ENCODE data around the gene UGT1A6. TPM values are rescaled to one million over a fixed set of nuclear protein-coding genes. Genes with fewer than 3 reads are reported as not detected.

The UGT1A6 gene
- total RNA-seq, 1 experiment from 2014 or later = not detected

- H3K27me3 Mint-ChIP-seq (ENCODE audit: low read depth) = no peaks in the 10 kb centered on the region
- peaks cover 4% of the 10 kb centered on the region; the same call in 1 of the 2 replicates for H3K9me3 Mint-ChIP-seq
- ATAC-seq = no peak
- H3K36me3 Mint-ChIP-seq = no peaks in the 10 kb centered on the region
- no peak for DNase-seq (ENCODE audit: low spot score)
- POLR2A ChIA-PET = no interaction called here
- no peak overlapping the region for H3K4me3 Mint-ChIP-seq
- TF ChIP-seq GRHL2 (CRISPR knock-in tag; IDR thresholded peaks at IDR 0.05; ENCODE audit: insufficient replicate concordance, severe bottlenecking) (no peak), CREM (CRISPR knock-in tag; IDR thresholded peaks at IDR 0.05) (no peak), ZBTB43 (CRISPR knock-in tag; IDR thresholded peaks at IDR 0.05) (no peak), FOXP4 (CRISPR knock-in tag; IDR thresholded peaks at IDR 0.05) (no peak), E2F1 (CRISPR knock-in tag; IDR thresholded peaks at IDR 0.05) (no peak), SP1 (CRISPR knock-in tag; conservative IDR thresholded peaks at IDR 0.05) (no peak), FOXP1 (CRISPR knock-in tag; IDR thresholded peaks at IDR 0.05; ENCODE audit: borderline replicate concordance) (no peak)
- TF ChIP-seq, protein P1, sequence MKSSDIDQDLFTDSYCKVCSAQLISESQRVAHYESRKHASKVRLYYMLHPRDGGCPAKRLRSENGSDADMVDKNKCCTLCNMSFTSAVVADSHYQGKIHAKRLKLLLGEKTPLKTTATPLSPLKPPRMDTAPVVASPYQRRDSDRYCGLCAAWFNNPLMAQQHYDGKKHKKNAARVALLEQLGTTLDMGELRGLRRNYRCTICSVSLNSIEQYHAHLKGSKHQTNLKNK (CRISPR knock-in tag; IDR thresholded peaks at IDR 0.05) = no peak
- CTCF ChIA-PET = no interaction called here
- no peak overlapping the region for H3K27ac Mint-ChIP-seq
- H3K4me1 Mint-ChIP-seq = peaks cover 5% of the 10 kb centered on the region; the same call in 1 of the 2 replicates
Measured at GRCh38 chr2:233822101-233822771, 129.5 kb downstream of the UGT1A6 start.

Other genes starting within 250 kb of the UGT1A6 start
- gene USP40, start 126.1 kb upstream of the UGT1A6 start, total RNA-seq (2021) = 9.7 to 13.6 TPM (median 10.3 TPM) in 3 replicates
- gene UGT1A8, start 75.3 kb upstream of the UGT1A6 start, total RNA-seq (2021) = 0.11 to 0.13 TPM in 2 of 3 replicates, not detected in the other
- gene UGT1A10, start 56.4 kb upstream of the UGT1A6 start, total RNA-seq (2021) = 0.11 to 0.18 TPM in 2 of 3 replicates, not detected in the other
- not detected in 3 replicates for gene UGT1A9, start 21.0 kb upstream of the UGT1A6 start, total RNA-seq (2021)
- gene UGT1A7, start 11.0 kb upstream of the UGT1A6 start, total RNA-seq (2021) = not detected in 3 replicates
- gene UGT1A5, start 20.0 kb downstream of the UGT1A6 start, total RNA-seq (2021) = not detected in 3 replicates
- gene UGT1A4, start 25.8 kb downstream of the UGT1A6 start, total RNA-seq (2021) = 0.14 to 0.22 TPM in 2 of 3 replicates, not detected in the other
- gene UGT1A3, start 36.2 kb downstream of the UGT1A6 start, total RNA-seq (2021) = not detected in 3 replicates
- gene UGT1A1, start 67.4 kb downstream of the UGT1A6 start, total RNA-seq (2021) = 0.11 TPM in 1 of 3 replicates, not detected in the others
- 0.16 TPM in 1 of 3 replicates, not detected in the others for gene MROH2A, start 85.4 kb downstream of the UGT1A6 start, total RNA-seq (2021)
- 64.2 to 83.7 TPM (median 67.5 TPM) in 3 replicates for gene HJURP, start 161.6 kb downstream of the UGT1A6 start, total RNA-seq (2021)
- gene TRPM8, start 224.5 kb downstream of the UGT1A6 start, total RNA-seq (2021) = 0.26 TPM in 1 of 3 replicates, not detected in the others